ENCODE measurements around the gene IPO5. TPM values are rescaled to one million over a fixed set of nuclear protein-coding genes. Genes with fewer than 3 reads are reported as not detected.
A peak's percentile ranks its signal among the peaks of the same experiment; 100 is the strongest.

IPO5 gene
- total and polyA plus RNA-seq, 2 of the 8 experiments (the other 6 are each of a cell fraction or from before 2014, with no cell fraction given) = 143 to 410 TPM

DNA sequence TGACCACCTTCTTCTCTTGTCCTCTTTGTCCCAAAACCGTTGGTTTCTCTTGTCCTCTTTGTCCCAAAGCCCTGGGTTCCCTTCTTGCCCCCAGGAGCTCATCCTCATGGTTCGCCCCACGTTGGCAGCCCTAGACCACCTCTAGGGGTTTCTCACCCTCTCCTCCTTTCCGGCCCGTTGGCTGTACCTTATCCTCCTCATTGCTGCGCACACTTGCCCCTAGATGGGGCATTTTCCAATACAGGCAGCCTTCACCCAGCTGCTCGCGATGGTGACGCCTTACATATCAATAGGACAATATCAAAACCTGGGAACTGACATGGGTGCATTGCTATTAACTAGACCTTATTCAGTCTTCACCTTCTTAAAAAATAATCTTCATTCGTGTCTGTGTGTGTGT lies 86.5 kb downstream of the IPO5 start:
- Histone ChIP-seq H3K56ac (replicated peaks; ENCODE audit: insufficient read length, low read depth, low read length) (no peak overlapping the region), H3K27me3 (replicated peaks in 1 of 4; ENCODE audit: control insufficient read depth in 3 of 4, extremely low read depth in 1 of 4, insufficient read depth in 3 of 4, low read length in 3 of 4) (no peaks in the 10 kb centered on the region), H2AK5ac (ENCODE audit: low read depth, low read length) (no peak overlapping the region), H2BK12ac (ENCODE audit: low read depth, low read length) (no peak overlapping the region), H3K4me3 (ENCODE audit: extremely low read depth in 1 of 4, insufficient read depth in 2 of 4, low read depth in 3 of 4, low read length in 4 of 4) (no peak overlapping the region), H4K20me1 (replicated peaks in 1 of 2; ENCODE audit: control insufficient read depth in 1 of 2, insufficient read depth in 2 of 2, low read length in 2 of 2) (no peaks in the 10 kb centered on the region), H3K23me2 (ENCODE audit: low read depth, low read length) (no peaks in the 10 kb centered on the region), H3K4me1 (replicated peaks in 1 of 4; ENCODE audit: control insufficient read depth in 3 of 4, insufficient read depth in 4 of 4, low read length in 3 of 4) (peaks cover 0 to 3% (median 1%) of the 10 kb centered on the region in 4 experiments; a peak in 3 of 7 replicates), H3K4me2 (ENCODE audit: insufficient read depth in 1 of 2, low read depth in 2 of 2, low read length in 2 of 2) (no peak overlapping the region), H4K5ac (ENCODE audit: insufficient read length, low read depth, low read length) (no peak overlapping the region), H4K91ac (replicated peaks; ENCODE audit: insufficient read length, low read length) (no peak overlapping the region), H2BK20ac (ENCODE audit: low read length) (no peak overlapping the region), H2BK15ac (ENCODE audit: low read length) (no peak overlapping the region), H2BK120ac (replicated peaks; ENCODE audit: low read depth, low read length) (no peak overlapping the region), H3K4ac (replicated peaks; ENCODE audit: insufficient read length, low read depth, low read length) (no peak overlapping the region), H3K27ac (ENCODE audit: low read depth, low read length) (no peak overlapping the region), H3K79me2 (ENCODE audit: control insufficient read depth in 1 of 2, insufficient read depth in 2 of 2, low read length in 2 of 2) (no peaks in the 10 kb centered on the region), H2AFZ (ENCODE audit: low read length) (no peak overlapping the region), H3K79me1 (ENCODE audit: low read depth, low read length) (no peaks in the 10 kb centered on the region; the same call in 1 of the 2 replicates), H3K9me3 (ENCODE audit: insufficient read depth in 2 of 2, low read depth in 1 of 2, low read length in 1 of 2) (no peaks in the 10 kb centered on the region), H3K9ac (replicated peaks in 1 of 4; ENCODE audit: extremely low read depth in 1 of 4, low read depth in 3 of 4, low read length in 3 of 4) (no peak overlapping the region), H3K36me3 (ENCODE audit: control insufficient read depth in 2 of 4, insufficient read depth in 4 of 4, low read length in 3 of 4) (no peaks in the 10 kb centered on the region), H4K8ac (ENCODE audit: extremely low read depth, insufficient read depth, low read length) (no peak overlapping the region), H3K23ac (ENCODE audit: insufficient read length) (no peak overlapping the region), H3K14ac (ENCODE audit: insufficient read length) (no peak overlapping the region), H3K18ac (ENCODE audit: extremely low read depth, low read length) (no peak overlapping the region), H2BK5ac (ENCODE audit: low read depth, low read length) (no peak overlapping the region)
- DNase-seq (ENCODE audit: low read depth in 1 of 2, low spot score in 2 of 2) (no peak), FAIRE-seq (no peak)
- POLR2A ChIA-PET (ENCODE audit: partially characterized antibody) = no interaction called here
- TF ChIP-seq RAD21 (IDR thresholded peaks at IDR 0.05 in 1 of 2, conservative IDR thresholded peaks at IDR 0.05 in 1 of 2; ENCODE audit: low read depth in 2 of 2, low read length in 2 of 2) (peak; percentile 27 to 43), BRCA1 (IDR thresholded peaks at IDR 0.05; ENCODE audit: low read depth, low read length) (no peak)
- TF ChIP-seq, protein P1, sequence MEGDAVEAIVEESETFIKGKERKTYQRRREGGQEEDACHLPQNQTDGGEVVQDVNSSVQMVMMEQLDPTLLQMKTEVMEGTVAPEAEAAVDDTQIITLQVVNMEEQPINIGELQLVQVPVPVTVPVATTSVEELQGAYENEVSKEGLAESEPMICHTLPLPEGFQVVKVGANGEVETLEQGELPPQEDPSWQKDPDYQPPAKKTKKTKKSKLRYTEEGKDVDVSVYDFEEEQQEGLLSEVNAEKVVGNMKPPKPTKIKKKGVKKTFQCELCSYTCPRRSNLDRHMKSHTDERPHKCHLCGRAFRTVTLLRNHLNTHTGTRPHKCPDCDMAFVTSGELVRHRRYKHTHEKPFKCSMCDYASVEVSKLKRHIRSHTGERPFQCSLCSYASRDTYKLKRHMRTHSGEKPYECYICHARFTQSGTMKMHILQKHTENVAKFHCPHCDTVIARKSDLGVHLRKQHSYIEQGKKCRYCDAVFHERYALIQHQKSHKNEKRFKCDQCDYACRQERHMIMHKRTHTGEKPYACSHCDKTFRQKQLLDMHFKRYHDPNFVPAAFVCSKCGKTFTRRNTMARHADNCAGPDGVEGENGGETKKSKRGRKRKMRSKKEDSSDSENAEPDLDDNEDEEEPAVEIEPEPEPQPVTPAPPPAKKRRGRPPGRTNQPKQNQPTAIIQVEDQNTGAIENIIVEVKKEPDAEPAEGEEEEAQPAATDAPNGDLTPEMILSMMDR (IDR thresholded peaks at IDR 0.05; ENCODE audit: control extremely low read depth in 1 of 3, insufficient read depth in 1 of 3, low read depth in 1 of 3, low read length in 3 of 3) = peak; percentile 16 to 30 (median 26); a peak in 2 of 4 replicates
- CTCF ChIA-PET (ENCODE audit: partially characterized antibody) = interaction anchor here (0.6 to 1.5 kb wide), 6 partner anchors 13 to 614 kb away, joined by 3 to 4 read pairs (median 4); no protein-coding TSS in a partner anchor
- WGBS, 2 experiments (ENCODE audit: extremely low coverage in 1 of 2, insufficient coverage in 1 of 2, insufficient read length in 1 of 2, insufficient replicate concordance in 2 of 2, low coverage in 1 of 2, low lambda C conversion rate in 2 of 2, missing lambda C conversion rate in 1 of 2) = 80% methylated on average over 10 of the region's 10 CpGs; no CpG with 5 or more reads in 1 of the 2 experiments
